ENCODE measurements around the gene RHOD.

DNA sequence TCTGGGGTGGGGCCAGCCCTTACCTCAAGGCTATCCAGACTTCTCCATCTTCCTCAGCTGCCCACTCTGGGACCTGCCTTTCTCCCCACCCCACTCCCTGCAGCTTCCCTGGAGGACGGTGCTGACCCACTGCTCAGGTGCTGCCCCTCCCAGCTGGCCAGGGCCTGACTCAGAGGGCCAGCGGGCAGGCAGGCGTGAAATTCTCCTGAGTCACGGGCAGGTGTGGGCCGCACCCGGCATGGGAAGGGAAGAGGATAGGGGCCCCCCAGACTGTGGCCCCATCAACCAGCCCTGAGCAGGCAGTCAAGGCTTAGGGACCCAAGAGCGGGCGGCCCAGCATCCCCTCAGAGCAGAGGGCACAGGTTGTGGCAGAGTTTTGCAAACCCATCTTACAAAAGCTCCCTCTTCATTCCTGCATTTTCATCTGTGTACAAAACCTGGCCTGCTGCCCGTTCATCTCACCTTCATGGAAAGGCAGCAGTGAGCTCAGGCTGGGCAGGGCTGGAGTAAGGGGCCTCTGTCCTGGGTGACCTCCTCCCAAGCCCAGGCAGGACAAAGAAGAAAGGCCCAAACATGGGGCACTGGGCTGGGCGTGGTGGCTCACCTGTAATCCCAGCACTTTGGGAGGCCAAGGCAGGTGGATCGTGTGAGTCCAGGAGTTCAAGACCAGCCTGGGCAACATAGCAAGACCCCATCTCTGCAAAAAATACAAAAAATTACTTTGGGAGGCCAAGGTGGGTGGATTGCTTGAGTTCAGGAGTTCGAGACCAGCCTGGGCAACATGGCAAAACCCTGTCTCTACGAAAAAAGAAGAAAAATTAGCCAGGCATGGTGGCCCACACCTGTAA, 6.1 kb downstream of the RHOD start:
- no peak for TF ChIP-seq TAF1 (IDR thresholded peaks at IDR 0.05; ENCODE audit: borderline replicate concordance, low read depth, low read length)
- TF ChIP-seq POLR2A (IDR thresholded peaks at IDR 0.05; ENCODE audit: low read depth, low read length) = no peak
- no peak for TF ChIP-seq POLR2AphosphoS5 (IDR thresholded peaks at IDR 0.05; ENCODE audit: low read depth, low read length)
